Spleen (tissue), 11 donors: Measurements from ENCODE around the gene SLC25A29. TPM values are rescaled to one million over a fixed set of nuclear protein-coding genes. Genes with fewer than 3 reads are reported as not detected.
"Not testable (repeated sequence)": the region's sequence is repeated elsewhere in the genome, so short reads cannot be mapped to it uniquely, and the experiment has no call there.

Experiments
- DNase-seq: peaks from one replicate; pipeline ENCODE4 v3.0.0-alpha.2; 2020
- H3K27ac ChIP-seq, 8 donors: fragments of 200-600 bp; sonication (generic) in 7 of 8; 1 replicate in 4 of 8; 2 replicates in 4 of 8; pipeline versions ENCODE4 v1.5.0 to v1.8.0; 2016 to 2021; ENCODE audit warnings: inconsistent platforms in 4 of 8, mild to moderate bottlenecking in 4 of 8, moderate library complexity in 1 of 8
- H3K27me3 ChIP-seq, 7 donors: fragments of 200-600 bp; sonication (generic) in 6 of 7; replicated peaks in 1 of 7; 1 replicate in 4 of 7; 2 replicates in 3 of 7; pipeline versions ENCODE4 v1.5.0 to v1.8.0; 2016 to 2021; ENCODE audit warnings: inconsistent platforms in 3 of 7, mild to moderate bottlenecking in 1 of 7
- H3K36me3 ChIP-seq, 6 donors: fragments of 200-600 bp; sonication (generic) in 5 of 6; 1 replicate in 4 of 6; 2 replicates in 2 of 6; pipeline versions ENCODE4 v1.5.0 to v1.8.0; 2016 to 2021; ENCODE audit warnings: inconsistent platforms in 2 of 6
- H3K4me1 ChIP-seq, 6 donors: fragments of 200-600 bp; sonication (generic) in 5 of 6; 1 replicate in 3 of 6; 2 replicates in 3 of 6; pipeline versions ENCODE4 v1.5.0 to v1.8.0; 2016 to 2021; ENCODE audit warnings: inconsistent platforms in 3 of 6
- H3K4me3 ChIP-seq, 8 donors: fragments of 200-600 bp; sonication (generic) in 7 of 8; 1 replicate in 4 of 8; 2 replicates in 4 of 8; pipeline versions ENCODE4 v1.5.0 to v1.8.0; 2016 to 2021; ENCODE audit warnings: inconsistent platforms in 4 of 8, mild to moderate bottlenecking in 4 of 8, moderate library complexity in 2 of 8
- H3K9me3 ChIP-seq, 8 donors: fragments of 200-600 bp; sonication (generic) in 7 of 8; 1 replicate in 4 of 8; 2 replicates in 4 of 8; pipeline versions ENCODE4 v1.5.0 to v1.8.0; 2016 to 2021; ENCODE audit warnings: inconsistent platforms in 4 of 8
- CTCF ChIP-seq, 11 experiments: fragments of 200-600 bp in 7 of 11; fragments of 450-650 bp in 4 of 11; sonication (generic) in 4 of 11; IDR thresholded peaks in 8 of 11; conservative IDR thresholded peaks in 3 of 11; 1 replicate in 7 of 11; 2 replicates in 4 of 11; pipeline versions ENCODE4 v1.4.0 to v1.8.0; 2016 to 2021; ENCODE audit warnings: antibody characterized with exemption in 11 of 11, inconsistent platforms in 4 of 11, mild to moderate bottlenecking in 1 of 11
- POLR2A ChIP-seq, 3 donors: fragments of 450-650 bp; IDR thresholded peaks; one replicate each; pipeline ENCODE4 v1.5.1; 2017; ENCODE audit warnings: antibody characterized with exemption in 3 of 3, mild to moderate bottlenecking in 1 of 3
- POLR2AphosphoS5 ChIP-seq, 3 donors: sonication (generic); formaldehyde crosslinking; IDR thresholded peaks; one replicate each; pipeline ENCODE4 v1.5.1; 2017; ENCODE audit warnings: antibody characterized with exemption in 3 of 3
- WGBS, 5 donors: extraction: QIAGEN DNeasy Blood & Tissue Kit in 3 of 5; methylation state at CpG; one replicate each; pipeline versions ENCODE4 v1.1.5 to v1.1.7; 2013 to 2018; 5-methylcytosine and 5-hydroxymethylcytosine counted together
- intact Hi-C: fragments of 100-400 bp; cut with DNase I; formaldehyde crosslinking; loops from one replicate; pipeline ENCODE4 v1.15.0; 2023; ENCODE audit warnings: low total_unique reads
- polyA plus RNA-seq, 3 donors: library from polyadenylated mRNA; stranded (reverse); fragments of 200-250 nt; gene quantifications; one replicate each; pipeline ENCODE4 v1.2.1, GENCODE V29; 2013
- total RNA-seq, 7 donors: library from RNA; depleted of rRNA in 3 of 7; stranded (reverse); fragments of >200 nt in 3 of 7; fragmentation: NEBNext Ultra II Directional in 4 of 7; extraction: Animal tissue kit (Norgen Biotek cat#: 25700) in 4 of 7; gene quantifications; one replicate each; pipeline versions ENCODE4 v1.1.0 to v1.2.1, GENCODE V29; 2016 to 2021
- donor health status: healthy with polysubstance abuse.
- donor health status: DM: no; HTN: no; CAD: no; lungs with moderate emphysema.
- donor health status: DM: no; HTN: no; CAD: no.
- donor health status: Bipolar disorder and iron deficiency.
- donor health status: healthy.
- donor health status: DM: no; HTN: no; CAD: no.
- donor health status: DM: yes; HTN: yes; CAD: no.

Gene SLC25A29
- total and polyA plus RNA-seq, 10 donors = 19.6 to 52.9 (median 32.5) TPM

- Histone ChIP-seq H3K9me3 (no peaks in the 10 kb centered on the region), H3K4me3 (no peak overlapping the region), H3K27ac (peak overlapping the region in 2 of 8 donors; percentile 66 to 81), H3K4me1 (peaks cover 15 to 62% (median 37%) of the 10 kb centered on the region in 6 donors), H3K36me3 (no peaks in the 10 kb centered on the region), H3K27me3 (no peaks in the 10 kb centered on the region)
- WGBS, 5 donors = 85 to 92% (median 89%) methylated on average over 11 to 14 of the region's 14 CpGs
- DNase-seq = peak; percentile 70
- intact Hi-C loops = no loop called here
- no peak for TF ChIP-seq POLR2AphosphoS5 (IDR thresholded peaks at IDR 0.05)
- TF ChIP-seq CTCF (IDR thresholded peaks at IDR 0.05 in 8 of 11, conservative IDR thresholded peaks at IDR 0.05 in 3 of 11) = no peak
- TF ChIP-seq POLR2A (IDR thresholded peaks at IDR 0.05) = no peak
These were observed 7.5 kb downstream of the SLC25A29 start for GRCh38 chr14:100298551-100299237.

- peak overlapping the region in 1 of 8 donors; percentile 30 for H3K4me3 ChIP-seq
- TF ChIP-seq POLR2AphosphoS5 (IDR thresholded peaks at IDR 0.05) (peak; percentile 50 to 61 (median 55)), POLR2A (IDR thresholded peaks at IDR 0.05) (no peak), CTCF (IDR thresholded peaks at IDR 0.05 in 8 of 11, conservative IDR thresholded peaks at IDR 0.05 in 3 of 11) (no peak)
- 27 to 44% (median 35%) methylated on average over 28 to 30 of the region's 30 CpGs for WGBS, 5 donors
- peak; percentile 90 for DNase-seq
- H3K9me3 ChIP-seq = no peaks in the 10 kb centered on the region
- intact Hi-C loops = no loop called here
- no peaks in the 10 kb centered on the region for H3K27me3 ChIP-seq
- peak overlapping the region in 7 of 8 donors; percentile 58 to 81 (median 66) for H3K27ac ChIP-seq
- H3K36me3 ChIP-seq = peaks cover 0 to 4% (median under 1%) of the 10 kb centered on the region in 6 donors
- peaks cover 15 to 62% (median 35%) of the 10 kb centered on the region in 6 donors for H3K4me1 ChIP-seq
These were observed 8.6 kb downstream of the SLC25A29 start for GRCh38 chr14:100297320-100298300.

GRCh38 chr14:100296729-100297128 is 9.5 kb downstream of the SLC25A29 start:
- Histone ChIP-seq H3K4me3 (peak overlapping the region in 1 of 8 donors; percentile 30), H3K36me3 (peaks cover 0 to 13% (median 7%) of the 10 kb centered on the region in 6 donors), H3K4me1 (peaks cover 15 to 62% (median 35%) of the 10 kb centered on the region in 6 donors), H3K27ac (peak overlapping the region in 7 of 8 donors; percentile 58 to 81 (median 66))
- intact Hi-C loops, H3K9me3 ChIP-seq, H3K27me3 ChIP-seq: not testable (repeated sequence)
- WGBS, 5 donors = 76 to 81% (median 79%) methylated on average over 11 of the region's 11 CpGs
- DNase-seq = peak; percentile 70

- H3K36me3 ChIP-seq = peaks cover 0 to 19% (median 9%) of the 10 kb centered on the region in 6 donors
- H3K9me3 ChIP-seq = no peaks in the 10 kb centered on the region
- DNase-seq = peak; percentile 44
- intact Hi-C loops = no loop called here
- H3K4me3 ChIP-seq = no peak overlapping the region
- WGBS, 5 donors = 70 to 83% (median 75%) methylated on average over 9 of the region's 9 CpGs
- peak overlapping the region in 5 of 8 donors; percentile 58 to 81 (median 66) for H3K27ac ChIP-seq
- H3K4me1 ChIP-seq = peaks cover 15 to 62% (median 35%) of the 10 kb centered on the region in 6 donors
- TF ChIP-seq CTCF (IDR thresholded peaks at IDR 0.05 in 8 of 11, conservative IDR thresholded peaks at IDR 0.05 in 3 of 11) (no peak), POLR2A (IDR thresholded peaks at IDR 0.05) (no peak), POLR2AphosphoS5 (IDR thresholded peaks at IDR 0.05) (no peak)
- no peaks in the 10 kb centered on the region for H3K27me3 ChIP-seq
These were observed 10.1 kb downstream of the SLC25A29 start for GRCh38 chr14:100296106-100296651.
